ENCODE data around the gene TTYH1. TPM values are rescaled to one million over a fixed set of nuclear protein-coding genes. Genes with fewer than 3 reads are reported as not detected.
A peak's percentile ranks its signal among the peaks of the same experiment; 100 is the strongest.

TTYH1 gene
- polyA plus RNA-seq, 1 experiment = not detected

GRCh38 chr19:54459282-54460229 lies 44.3 kb downstream of the TTYH1 start:
- Histone ChIP-seq H3K27me3 (ENCODE audit: control insufficient read depth, insufficient read depth, low read length) (no peaks in the 10 kb centered on the region), H3K27ac (ENCODE audit: low read depth, low read length) (no peak overlapping the region), H3K9me3 (ENCODE audit: control insufficient read depth, insufficient read depth, low read length) (no peaks in the 10 kb centered on the region; the same call in 1 of the 2 replicates), H3K4me3 (ENCODE audit: low read depth, low read length) (no peak overlapping the region)
- no peak for TF ChIP-seq CTCF (IDR thresholded peaks at IDR 0.05; ENCODE audit: low read depth, low read length)
- ChIA-PET POLR2A (interaction anchor here (6.7 kb wide), 1 partner anchor 10 kb away, joined by 87 read pairs; the partner anchor contains the start of gene LENG8), CTCF (interaction anchor here (0.6 kb wide), 1 partner anchor 229 kb away, joined by 3 read pairs; no protein-coding TSS in a partner anchor)
- no peak for DNase-seq (ENCODE audit: low read depth, low spot score)

GRCh38 chr19:54460230-54461005 lies 45.2 kb downstream of the TTYH1 start:
- Histone ChIP-seq H3K27me3 (ENCODE audit: control insufficient read depth, insufficient read depth, low read length) (no peaks in the 10 kb centered on the region), H3K27ac (ENCODE audit: low read depth, low read length) (peak overlapping the region; percentile 21), H3K9me3 (ENCODE audit: control insufficient read depth, insufficient read depth, low read length) (peaks cover 1% of the 10 kb centered on the region; the same call in 1 of the 2 replicates), H3K4me3 (ENCODE audit: low read depth, low read length) (no peak overlapping the region)
- no peak for DNase-seq (ENCODE audit: low read depth, low spot score)
- ChIA-PET CTCF (interaction anchor here (0.6 kb wide), 1 partner anchor 230 kb away, joined by 3 read pairs; no protein-coding TSS in a partner anchor), POLR2A (interaction anchor here (6.7 kb wide), 1 partner anchor 11 kb away, joined by 87 read pairs; the partner anchor contains the start of gene LENG8)
- TF ChIP-seq CTCF (IDR thresholded peaks at IDR 0.05; ENCODE audit: low read depth, low read length) = no peak

GRCh38 chr19:54461210-54461609 lies 45.9 kb downstream of the TTYH1 start:
- CTCF ChIA-PET = interaction anchor here (1.3 kb wide), 1 partner anchor 14 kb away, joined by 4 read pairs; no protein-coding TSS in a partner anchor
- Histone ChIP-seq H3K4me3 (ENCODE audit: low read depth, low read length) (no peak overlapping the region), H3K27me3 (ENCODE audit: control insufficient read depth, insufficient read depth, low read length) (no peaks in the 10 kb centered on the region), H3K9me3 (ENCODE audit: control insufficient read depth, insufficient read depth, low read length) (peaks cover 3% of the 10 kb centered on the region; the same call in 1 of the 2 replicates), H3K27ac (ENCODE audit: low read depth, low read length) (peak overlapping the region; percentile 81)
- no peak for TF ChIP-seq CTCF (IDR thresholded peaks at IDR 0.05; ENCODE audit: low read depth, low read length)
- no peak for DNase-seq (ENCODE audit: low read depth, low spot score)
- POLR2A ChIA-PET = interaction anchor here (0.7 to 6.7 kb wide), 2 partner anchors 12 to 253 kb away, joined by 3 to 87 read pairs; partner anchors contain the start of gene LENG8

GRCh38 chr19:54461613-54462012 lies 46.3 kb downstream of the TTYH1 start:
- peaks cover 3% of the 10 kb centered on the region; the same call in 1 of the 2 replicates for H3K9me3 ChIP-seq (ENCODE audit: control insufficient read depth, insufficient read depth, low read length)
- H3K27me3 ChIP-seq (ENCODE audit: control insufficient read depth, insufficient read depth, low read length) = no peaks in the 10 kb centered on the region
- no peak for TF ChIP-seq CTCF (IDR thresholded peaks at IDR 0.05; ENCODE audit: low read depth, low read length)
- DNase-seq (ENCODE audit: low read depth, low spot score) = peak; percentile 54
- CTCF ChIA-PET = interaction anchor here (0.7 to 1.3 kb wide), 2 partner anchors 14 to 956 kb away, joined by 4 read pairs; no protein-coding TSS in a partner anchor
- H3K4me3 ChIP-seq (ENCODE audit: low read depth, low read length) = peak overlapping the region; percentile 15; the same call in 1 of the 2 replicates
- POLR2A ChIA-PET = interaction anchor here (0.7 to 6.7 kb wide), 3 partner anchors 8 to 253 kb away, joined by 3 to 87 read pairs (median 3); partner anchors contain the start of gene LENG8
- peak overlapping the region; percentile 89 for H3K27ac ChIP-seq (ENCODE audit: low read depth, low read length)

All from AG04450 (cell line).